GM21717 (cell line): ENCODE results near the gene GALC.

ENCODE experiments used
- ATAC-seq: cut with Tn5 transposase; IDR thresholded peaks from one replicate; pipeline ENCODE4 v1.9.1; 2021; ENCODE audit warnings: mild to moderate bottlenecking, moderate library complexity; ENCODE audit not compliant: unreplicated experiment

Gene GALC

GRCh38 chr14:87888136-87888999 lies 104.6 kb downstream of the GALC start:
- no peak for ATAC-seq

GRCh38 chr14:87883750-87884149 lies 109.2 kb downstream of the GALC start:
- ATAC-seq = no peak
